Neuronal stem cell (in vitro differentiated cells): Measurements from ENCODE around the gene RGS6.

Experiments used
- DNase-seq: peaks from one replicate; pipeline ENCODE4 v3.0.0-alpha.2; 2013; ENCODE audit warnings: low spot score
- H2AFZ ChIP-seq: one replicate; pipeline ENCODE4 v1.6.1; 2013; ENCODE audit warnings: mild to moderate bottlenecking, low read length, inconsistent platforms
- H2AK5ac ChIP-seq: 2 replicates; pipeline ENCODE4 v1.6.1; 2013; ENCODE audit warnings: low read depth, mild to moderate bottlenecking, inconsistent platforms, low read length, moderate library complexity, mixed read lengths
- H2BK120ac ChIP-seq: 2 replicates; pipeline ENCODE4 v1.6.1; 2013; ENCODE audit warnings: low read depth, mild to moderate bottlenecking, inconsistent platforms, low read length, moderate library complexity, mixed read lengths
- H2BK12ac ChIP-seq: one replicate; pipeline ENCODE4 v1.6.1; 2013; ENCODE audit warnings: low read length, inconsistent platforms
- H2BK15ac ChIP-seq: 2 replicates; pipeline ENCODE4 v1.6.1; 2013; ENCODE audit warnings: mild to moderate bottlenecking, low read length, inconsistent platforms, mixed read lengths
- H2BK5ac ChIP-seq: one replicate; pipeline ENCODE4 v1.6.1; 2013; ENCODE audit warnings: inconsistent platforms, mild to moderate bottlenecking, low read length, moderate library complexity
- H3K14ac ChIP-seq: one replicate; pipeline ENCODE4 v1.6.1; 2013; ENCODE audit warnings: low read length, inconsistent platforms
- H3K18ac ChIP-seq: 2 replicates; pipeline ENCODE4 v1.6.1; 2013; ENCODE audit warnings: low read length, inconsistent platforms
- H3K23ac ChIP-seq: 2 replicates; pipeline ENCODE4 v1.6.1; 2013; ENCODE audit warnings: low read depth, mild to moderate bottlenecking, mixed read lengths, low read length, inconsistent platforms; ENCODE audit not compliant: poor library complexity
- H3K27ac ChIP-seq: replicated peaks from 3 replicates; pipeline ENCODE4 v1.5.1; 2013; ENCODE audit warnings: low read length, inconsistent platforms
- H3K27me3 ChIP-seq, 3 experiments: 2 replicates each; pipeline ENCODE4 v1.6.1; 2013; ENCODE audit warnings: low read length in 3 of 3, mild to moderate bottlenecking in 2 of 3, inconsistent platforms in 1 of 3, low read depth in 1 of 3, mixed read lengths in 1 of 3, moderate library complexity in 1 of 3; ENCODE audit not compliant: control insufficient read depth in 3 of 3, insufficient read depth in 3 of 3
- H3K36me3 ChIP-seq, 2 donors: replicated peaks in 1 of 2; 2 replicates each; pipeline ENCODE4 v1.6.1; 2013; ENCODE audit warnings: low read length in 2 of 2; ENCODE audit not compliant: control insufficient read depth in 2 of 2, insufficient read depth in 2 of 2
- H3K4ac ChIP-seq: 2 replicates; pipeline ENCODE4 v1.6.1; 2013; ENCODE audit warnings: inconsistent platforms, mild to moderate bottlenecking, low read length, moderate library complexity
- H3K4me1 ChIP-seq, 2 donors: 1 replicate in 1 of 2; 2 replicates in 1 of 2; pipeline ENCODE4 v1.6.1; 2013; ENCODE audit warnings: low read length in 2 of 2, low read depth in 1 of 2; ENCODE audit not compliant: control insufficient read depth in 2 of 2, insufficient read depth in 1 of 2
- H3K4me2 ChIP-seq: one replicate; pipeline ENCODE4 v1.6.1; 2013; ENCODE audit warnings: mild to moderate bottlenecking, low read length, inconsistent platforms; ENCODE audit not compliant: insufficient read depth, poor library complexity, severe bottlenecking
- H3K4me3 ChIP-seq, 2 donors: 2 replicates each; pipeline ENCODE4 v1.5.1; 2013; ENCODE audit warnings: low read length in 2 of 2, mild to moderate bottlenecking in 2 of 2, inconsistent platforms in 1 of 2, moderate library complexity in 1 of 2
- H3K79me1 ChIP-seq: one replicate; pipeline ENCODE4 v1.6.1; 2013; ENCODE audit warnings: low read depth, mild to moderate bottlenecking, inconsistent platforms, low read length, moderate library complexity
- H3K9ac ChIP-seq: one replicate; pipeline ENCODE4 v1.6.1; 2013; ENCODE audit warnings: mild to moderate bottlenecking, low read depth, low read length, inconsistent platforms; ENCODE audit not compliant: poor library complexity
- H3K9me3 ChIP-seq, 2 donors: replicated peaks in 1 of 2; 2 replicates each; pipeline versions ENCODE3 to v1.6.1; 2013; ENCODE audit warnings: low read length in 2 of 2, mild to moderate bottlenecking in 2 of 2, inconsistent platforms in 1 of 2, low read depth in 1 of 2, mixed read lengths in 1 of 2, moderate library complexity in 1 of 2; ENCODE audit not compliant: control insufficient read depth in 2 of 2, insufficient read depth in 1 of 2
- H4K8ac ChIP-seq: one replicate; pipeline ENCODE4 v1.6.1; 2013; ENCODE audit warnings: low read depth, mild to moderate bottlenecking, inconsistent platforms, low read length, moderate library complexity
- H4K91ac ChIP-seq: one replicate; pipeline ENCODE4 v1.6.1; 2013; ENCODE audit warnings: low read length, low read depth, mild to moderate bottlenecking, inconsistent platforms; ENCODE audit not compliant: poor library complexity
- WGBS, 2 donors: extraction: QIAGEN DNeasy Blood & Tissue Kit; methylation state at CpG; one replicate each; pipeline ENCODE4 v1.1.7; 2013; ENCODE audit warnings: missing lambda C conversion rate in 2 of 2, mixed read lengths in 1 of 2; ENCODE audit not compliant: insufficient read length in 2 of 2, insufficient replicate concordance in 1 of 2; ENCODE audit errors: extremely low coverage in 2 of 2; 5-methylcytosine and 5-hydroxymethylcytosine counted together

Gene RGS6

DNA sequence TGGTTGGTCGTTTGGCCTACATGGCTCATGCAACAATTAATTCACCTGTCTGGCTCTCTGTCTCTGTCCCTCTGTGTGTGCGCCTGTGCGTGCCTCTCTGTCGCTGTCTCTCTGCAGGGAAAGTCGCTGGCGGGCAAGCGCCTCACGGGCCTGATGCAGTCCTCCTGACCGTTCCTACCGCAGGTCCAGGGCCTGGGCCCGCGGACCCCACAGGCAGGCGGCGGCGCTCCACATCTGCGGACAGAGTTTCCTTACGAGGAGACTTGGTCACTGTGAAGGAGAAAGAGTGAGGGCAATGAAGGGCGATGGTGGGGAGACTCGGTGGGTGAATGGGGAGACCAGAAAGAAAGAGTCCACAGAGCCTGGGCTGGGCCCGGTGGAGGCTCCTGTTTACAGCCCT, 630.1 kb downstream of the RGS6 start:
- DNase-seq: no peak
- Histone ChIP-seq H3K4me2 (no peak overlapping the region), H4K8ac (no peak overlapping the region), H3K27me3 (peaks cover 0 to 2% (median 0%) of the 10 kb centered on the region in 3 experiments), H3K9me3 (no peaks in the 10 kb centered on the region), H2BK120ac (no peak overlapping the region), H2AK5ac (no peak overlapping the region), H3K4me3 (no peak overlapping the region), H2BK5ac (no peak overlapping the region), H2AFZ (no peak overlapping the region), H3K9ac (no peak overlapping the region), H3K4ac (no peak overlapping the region), H3K23ac (no peak overlapping the region), H3K14ac (peak overlapping the region; percentile 42), H2BK15ac (no peak overlapping the region), H4K91ac (no peak overlapping the region), H3K4me1 (peaks cover 13 to 26% of the 10 kb centered on the region in 2 donors), H3K36me3 (no peaks in the 10 kb centered on the region), H3K18ac (peak overlapping the region; percentile 25), H3K79me1 (no peaks in the 10 kb centered on the region), H2BK12ac (no peak overlapping the region), H3K27ac (no peak overlapping the region)
- no CpG with 5 or more reads among the region's 20 CpGs for WGBS, 2 donors

DNA sequence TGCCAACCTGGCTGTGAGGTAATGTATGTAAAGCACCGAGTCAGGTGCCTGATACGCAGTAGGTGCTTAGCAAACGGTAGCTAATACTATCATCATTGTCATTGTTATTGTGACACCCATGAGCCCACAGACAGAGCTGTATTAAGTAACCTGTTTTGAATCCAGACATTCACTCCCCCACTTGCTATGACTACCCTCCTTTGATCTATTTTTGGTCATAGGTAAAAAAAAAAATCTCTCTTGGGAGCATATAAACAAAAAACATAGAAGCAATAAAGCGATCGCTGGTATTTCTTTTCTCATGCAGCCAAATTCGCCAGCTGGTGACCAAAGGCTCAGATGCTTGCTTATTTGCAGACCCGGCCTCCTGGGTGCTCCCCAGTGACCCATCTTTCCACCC, 631.4 kb downstream of the RGS6 start:
- WGBS, 2 donors: no CpG with 5 or more reads among the region's 7 CpGs
- Histone ChIP-seq H3K23ac (no peak overlapping the region), H4K8ac (no peak overlapping the region), H3K4me2 (no peak overlapping the region), H3K9me3 (no peaks in the 10 kb centered on the region), H3K27ac (no peak overlapping the region), H3K14ac (no peak overlapping the region), H2BK5ac (no peak overlapping the region), H2BK12ac (no peak overlapping the region), H3K36me3 (no peaks in the 10 kb centered on the region), H3K18ac (no peak overlapping the region), H3K4me1 (peaks cover 8 to 21% of the 10 kb centered on the region in 2 donors), H3K4me3 (no peak overlapping the region), H2BK15ac (peak overlapping the region; percentile 20), H2AK5ac (no peak overlapping the region), H2BK120ac (no peak overlapping the region), H3K9ac (no peak overlapping the region), H3K79me1 (no peaks in the 10 kb centered on the region), H3K27me3 (peaks cover 0 to 2% (median 0%) of the 10 kb centered on the region in 3 experiments), H3K4ac (no peak overlapping the region), H4K91ac (no peak overlapping the region), H2AFZ (no peak overlapping the region)
- DNase-seq: no peak

DNA sequence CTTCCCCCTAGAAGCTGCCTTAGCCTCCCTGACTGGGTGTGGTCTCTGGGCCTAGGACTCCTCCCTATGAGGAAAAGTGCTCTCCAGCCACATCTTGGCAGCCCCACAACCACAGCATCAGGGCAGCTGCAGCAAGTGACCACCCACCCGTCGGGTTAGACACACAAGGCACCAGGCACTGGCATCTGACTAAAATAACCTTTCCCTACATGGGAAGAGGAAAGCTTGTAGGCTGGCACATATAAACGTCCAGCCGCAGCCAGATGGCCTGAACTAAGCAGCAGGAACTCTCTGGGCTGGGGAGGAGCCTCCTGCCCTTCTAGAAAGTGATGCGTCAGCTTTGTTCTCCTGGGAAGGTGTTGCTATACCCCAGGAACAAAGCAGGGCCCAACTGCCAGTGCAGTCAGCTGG, 632.9 kb downstream of the RGS6 start:
- H3K9ac ChIP-seq: no peak overlapping the region
- no peak for DNase-seq
- no peak overlapping the region for H3K23ac ChIP-seq
- no peaks in the 10 kb centered on the region for H3K36me3 ChIP-seq
- H2BK15ac ChIP-seq: peak overlapping the region; percentile 62
- no peak overlapping the region for H4K8ac ChIP-seq
- H2AFZ ChIP-seq: no peak overlapping the region
- H3K4me2 ChIP-seq: no peak overlapping the region
- peaks cover 0 to 10% of the 10 kb centered on the region in 2 donors for H3K4me1 ChIP-seq
- H3K27me3 ChIP-seq: peaks cover 0 to 2% (median 0%) of the 10 kb centered on the region in 3 experiments
- no CpG with 5 or more reads among the region's 5 CpGs for WGBS, 2 donors
- H4K91ac ChIP-seq: no peak overlapping the region
- no peak overlapping the region for H3K14ac ChIP-seq
- H3K27ac ChIP-seq: no peak overlapping the region
- peak overlapping the region; percentile 2 for H2AK5ac ChIP-seq
- H3K4me3 ChIP-seq: no peak overlapping the region
- H3K79me1 ChIP-seq: no peaks in the 10 kb centered on the region
- no peak overlapping the region for H2BK12ac ChIP-seq
- no peak overlapping the region for H2BK120ac ChIP-seq
- H2BK5ac ChIP-seq: no peak overlapping the region
- no peaks in the 10 kb centered on the region for H3K9me3 ChIP-seq
- H3K18ac ChIP-seq: peak overlapping the region; percentile 7
- H3K4ac ChIP-seq: no peak overlapping the region

DNA sequence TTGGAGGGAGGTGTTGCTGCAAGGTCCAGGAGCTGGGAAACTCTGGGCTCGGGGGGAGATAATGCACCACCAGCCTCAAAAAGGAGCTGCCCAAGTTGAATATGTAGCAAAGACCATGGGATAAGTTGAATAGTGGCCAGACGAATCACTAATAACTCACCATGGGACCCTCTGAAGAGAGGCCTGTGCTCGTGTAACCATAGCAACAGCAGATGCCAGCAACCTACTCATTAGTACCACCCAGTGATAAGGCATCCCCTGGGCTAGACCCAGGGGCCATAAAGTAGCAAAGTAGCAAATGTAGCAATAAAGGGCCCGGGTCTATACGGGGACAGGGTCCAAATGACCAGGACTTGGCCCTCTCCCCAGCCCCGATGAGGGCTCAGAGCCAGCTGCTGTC, 633.7 kb downstream of the RGS6 start:
- Histone ChIP-seq H3K9me3 (no peaks in the 10 kb centered on the region), H3K27ac (no peak overlapping the region), H3K36me3 (no peaks in the 10 kb centered on the region), H3K4me1 (peaks cover 0 to 8% of the 10 kb centered on the region in 2 donors), H2BK12ac (no peak overlapping the region), H3K18ac (no peak overlapping the region), H3K27me3 (peaks cover 0 to 2% (median 0%) of the 10 kb centered on the region in 3 experiments), H4K8ac (no peak overlapping the region), H3K23ac (no peak overlapping the region), H3K4me2 (no peak overlapping the region), H3K4me3 (no peak overlapping the region), H2AK5ac (no peak overlapping the region), H3K4ac (no peak overlapping the region), H2BK120ac (no peak overlapping the region), H3K79me1 (no peaks in the 10 kb centered on the region), H2BK15ac (no peak overlapping the region), H3K14ac (no peak overlapping the region), H4K91ac (no peak overlapping the region), H2BK5ac (no peak overlapping the region), H3K9ac (no peak overlapping the region), H2AFZ (no peak overlapping the region)
- no CpG with 5 or more reads among the region's 6 CpGs for WGBS, 2 donors
- DNase-seq: no peak
